ENCODE results near the gene IDS.
"Not testable (repeated sequence)": the region's sequence is repeated elsewhere in the genome, so short reads cannot be mapped to it uniquely, and the experiment has no call there.

IDS gene, protein sequence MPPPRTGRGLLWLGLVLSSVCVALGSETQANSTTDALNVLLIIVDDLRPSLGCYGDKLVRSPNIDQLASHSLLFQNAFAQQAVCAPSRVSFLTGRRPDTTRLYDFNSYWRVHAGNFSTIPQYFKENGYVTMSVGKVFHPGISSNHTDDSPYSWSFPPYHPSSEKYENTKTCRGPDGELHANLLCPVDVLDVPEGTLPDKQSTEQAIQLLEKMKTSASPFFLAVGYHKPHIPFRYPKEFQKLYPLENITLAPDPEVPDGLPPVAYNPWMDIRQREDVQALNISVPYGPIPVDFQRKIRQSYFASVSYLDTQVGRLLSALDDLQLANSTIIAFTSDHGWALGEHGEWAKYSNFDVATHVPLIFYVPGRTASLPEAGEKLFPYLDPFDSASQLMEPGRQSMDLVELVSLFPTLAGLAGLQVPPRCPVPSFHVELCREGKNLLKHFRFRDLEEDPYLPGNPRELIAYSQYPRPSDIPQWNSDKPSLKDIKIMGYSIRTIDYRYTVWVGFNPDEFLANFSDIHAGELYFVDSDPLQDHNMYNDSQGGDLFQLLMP

GRCh38 chrX:149504915-149505651 lies at the start of gene IDS:
IDS (minus strand) TSS chrX:149505306; CDS start chrX:149505137, 169 bp downstream.
- DNase-seq: peak; percentile 69 to 71

DNA sequence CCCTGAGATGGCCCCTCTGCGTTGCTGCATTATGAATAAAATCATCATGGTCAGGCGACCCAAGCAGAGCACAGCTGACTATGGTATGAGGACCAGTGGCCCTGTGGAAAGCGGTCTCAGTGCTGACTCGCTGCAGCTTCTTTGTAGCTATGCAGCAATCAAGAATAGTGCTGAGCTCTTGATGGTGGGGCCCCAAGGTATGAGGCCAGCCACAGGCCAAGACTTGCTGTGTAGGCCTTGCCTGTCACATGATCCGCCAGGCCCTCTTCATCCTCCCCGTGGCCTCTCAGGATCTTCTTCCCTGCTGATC lies 46.8 kb upstream of the IDS start:
- DNase-seq: not testable (repeated sequence)

DNA sequence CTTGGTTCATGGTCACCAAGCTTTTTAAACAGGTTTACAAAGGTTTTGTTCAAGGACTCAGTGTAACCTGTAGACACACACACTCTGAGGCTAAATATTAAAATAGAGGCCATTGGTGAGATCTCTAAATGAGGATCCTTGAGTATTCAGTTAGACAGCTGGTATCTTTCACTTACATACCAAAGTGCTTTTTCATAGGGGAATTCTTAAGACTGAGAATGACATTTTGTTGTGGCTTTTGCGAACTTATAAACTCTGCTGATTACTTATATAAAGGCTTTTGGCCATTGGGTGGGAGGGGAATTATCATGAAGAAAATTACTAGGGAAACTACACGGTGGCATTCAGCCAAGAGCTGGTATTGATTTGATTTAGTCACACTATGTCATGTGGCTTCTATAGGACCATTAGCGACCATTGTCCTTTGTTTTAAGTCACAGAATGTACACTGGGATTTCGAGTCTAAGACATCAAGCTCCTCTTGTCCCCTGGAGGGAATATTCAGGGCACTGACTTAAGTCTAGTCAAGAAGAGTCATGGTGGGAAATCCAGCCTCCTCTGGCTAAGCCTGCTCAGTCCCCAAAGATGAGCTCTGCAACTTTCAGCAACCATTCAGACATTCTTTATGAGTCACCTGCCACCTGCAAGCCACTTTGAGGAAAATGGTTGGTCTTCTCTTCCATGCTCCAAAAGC lies 46.3 kb upstream of the IDS start:
- not testable (repeated sequence) for DNase-seq

DNA sequence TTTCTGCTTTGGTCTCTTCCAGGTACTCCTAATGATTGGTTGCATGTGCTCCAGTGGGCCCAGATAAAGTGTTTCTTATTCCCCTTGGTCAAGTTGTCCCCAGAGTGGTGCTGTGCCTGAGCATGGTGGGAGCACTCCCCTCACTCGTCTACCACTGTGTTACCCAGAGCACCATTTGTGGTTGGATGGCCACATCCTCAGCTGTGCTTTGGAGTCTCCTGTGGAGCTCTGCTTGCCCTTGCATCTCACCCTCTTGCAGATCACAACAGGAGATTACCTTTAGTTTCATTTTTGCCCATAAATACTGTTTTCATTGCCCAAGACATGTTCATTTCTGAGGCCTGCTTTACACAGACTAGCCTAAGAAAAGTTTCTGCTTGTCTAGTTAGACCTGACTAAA lies 45.3 kb upstream of the IDS start:
- DNase-seq: not testable (repeated sequence)

GRCh38 chrX:149549701-149550100 lies 44.6 kb upstream of the IDS start, which contains the start of gene HSFX3:
HSFX3 (minus strand) TSS chrX:149549924; CDS start chrX:149549852, 72 bp downstream.
- not testable (repeated sequence) for DNase-seq

DNA sequence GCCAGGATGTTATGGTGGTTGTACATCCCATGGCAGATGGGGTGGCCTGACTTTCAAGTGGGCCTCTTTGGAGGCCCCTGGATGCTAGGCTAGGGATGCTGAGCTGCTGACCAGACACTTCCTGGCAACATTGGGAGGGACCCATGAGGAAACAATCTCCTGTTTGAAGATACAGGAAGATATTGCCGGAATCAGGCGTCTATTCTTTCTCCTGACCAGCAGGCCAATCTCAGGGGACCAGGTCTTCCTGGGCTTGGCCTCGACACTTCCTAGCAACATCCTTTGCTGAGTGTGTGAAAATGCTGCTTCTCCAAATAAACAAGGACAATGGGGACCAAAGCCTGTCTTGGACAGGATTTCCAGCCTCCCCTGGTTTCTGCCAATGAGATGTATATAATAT lies 42.7 kb upstream of the IDS start:
- DNase-seq: not testable (repeated sequence)

DNA sequence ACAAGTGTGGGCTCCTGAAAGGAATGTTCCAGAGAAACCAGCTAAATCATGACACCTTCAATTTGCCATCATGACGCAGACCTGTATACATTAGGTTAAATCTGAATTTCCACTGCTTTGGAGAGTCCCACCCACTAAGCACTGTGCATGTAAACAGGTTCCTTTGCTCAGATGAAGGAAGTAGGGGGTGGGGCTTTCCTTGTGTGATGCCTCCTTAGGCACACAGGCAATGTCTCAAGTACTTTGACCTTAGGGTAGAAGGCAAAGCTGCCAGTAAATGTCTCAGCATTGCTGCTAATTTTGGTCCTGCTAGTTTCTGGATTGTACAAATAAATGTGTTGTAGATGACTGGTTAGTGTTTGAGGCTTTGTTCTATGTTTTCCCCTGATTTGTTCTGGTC lies 41.9 kb upstream of the IDS start:
- not testable (repeated sequence) for DNase-seq

DNA sequence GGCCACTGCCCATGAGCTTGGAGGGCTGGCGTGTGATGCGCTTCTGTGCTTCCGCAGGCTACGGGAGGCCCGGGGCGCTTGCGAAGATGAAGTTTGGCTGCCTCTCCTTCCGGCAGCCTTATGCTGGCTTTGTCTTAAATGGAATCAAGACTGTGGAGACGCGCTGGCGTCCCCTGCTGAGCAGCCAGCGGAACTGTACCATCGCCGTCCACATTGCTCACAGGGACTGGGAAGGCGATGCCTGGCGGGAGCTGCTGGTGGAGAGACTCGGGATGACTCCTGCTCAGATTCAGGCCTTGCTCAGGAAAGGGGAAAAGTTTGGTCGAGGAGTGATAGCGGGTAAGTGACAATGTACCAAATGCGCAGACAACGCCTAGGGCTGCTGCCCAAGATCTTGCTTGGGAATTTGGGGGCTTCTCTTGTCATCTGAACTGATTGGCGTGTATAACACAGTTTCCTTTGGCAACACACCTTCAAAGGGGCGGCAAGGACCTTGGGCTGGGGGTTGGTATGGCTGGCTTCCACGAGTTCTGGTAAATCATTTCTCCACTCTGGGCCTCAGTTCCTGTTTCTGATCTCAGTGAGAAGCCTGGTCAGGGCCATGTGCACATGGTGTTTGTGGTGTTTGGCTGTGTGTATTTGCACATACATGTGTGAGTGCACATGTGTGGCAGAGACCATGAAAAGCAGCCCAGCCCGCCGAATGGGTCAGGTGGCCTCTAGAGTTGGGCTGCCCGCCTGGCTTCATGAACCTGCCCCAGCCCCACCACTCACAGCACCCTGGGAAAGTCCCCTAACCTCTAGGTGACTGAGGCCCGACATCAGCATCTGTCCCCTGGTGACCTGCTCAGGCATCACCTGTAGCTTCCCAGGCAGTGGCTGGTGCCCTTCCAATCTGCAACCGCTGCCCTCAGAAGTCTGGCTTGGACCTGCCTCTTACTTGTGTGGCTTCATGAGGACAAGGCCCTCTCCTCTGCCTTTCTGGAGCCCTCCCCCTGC lies 40.7 kb upstream of the IDS start:
- DNase-seq: not testable (repeated sequence)

DNA sequence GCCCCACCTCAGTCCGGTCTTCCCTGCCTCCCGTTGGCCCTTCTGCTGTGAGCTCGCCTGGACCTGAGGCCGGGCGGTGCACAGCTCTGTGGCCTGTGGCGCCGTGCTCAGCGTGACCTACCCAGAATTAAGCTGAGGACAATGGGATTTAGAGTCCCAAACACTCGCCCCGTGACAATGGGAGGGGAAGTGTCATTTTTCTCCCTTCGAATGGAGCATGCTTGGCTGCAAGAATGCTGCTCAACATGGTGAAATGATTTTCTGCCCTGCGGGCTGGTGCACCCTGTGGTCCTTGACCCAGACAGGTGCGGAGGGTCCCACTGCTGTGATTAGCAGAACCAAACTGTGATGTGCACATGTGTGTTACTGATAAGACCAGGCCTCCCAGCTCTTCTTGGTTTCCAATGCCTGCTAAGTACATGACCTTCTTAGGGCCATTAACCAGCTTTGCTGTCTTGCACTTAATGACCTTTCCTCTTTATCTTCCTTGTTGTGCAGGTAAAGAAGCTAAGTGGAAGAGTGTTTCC lies 36.5 kb upstream of the IDS start:
- no peak for DNase-seq

GRCh38 chrX:149540621-149541520 lies 35.8 kb upstream of the IDS start, which contains the start of gene EOLA1:
EOLA1 (plus strand) TSS chrX:149541012; CDS start chrX:149545631, 4,619 bp downstream.
- DNase-seq: peak; percentile 79 to 90

GRCh38 chrX:149540131-149540620 lies 35.1 kb upstream of the IDS start:
- DNase-seq: peak; percentile 73 to 83

GRCh38 chrX:149539283-149540130 lies 34.4 kb upstream of the IDS start:
- peak; percentile 67 to 74 for DNase-seq

DNA sequence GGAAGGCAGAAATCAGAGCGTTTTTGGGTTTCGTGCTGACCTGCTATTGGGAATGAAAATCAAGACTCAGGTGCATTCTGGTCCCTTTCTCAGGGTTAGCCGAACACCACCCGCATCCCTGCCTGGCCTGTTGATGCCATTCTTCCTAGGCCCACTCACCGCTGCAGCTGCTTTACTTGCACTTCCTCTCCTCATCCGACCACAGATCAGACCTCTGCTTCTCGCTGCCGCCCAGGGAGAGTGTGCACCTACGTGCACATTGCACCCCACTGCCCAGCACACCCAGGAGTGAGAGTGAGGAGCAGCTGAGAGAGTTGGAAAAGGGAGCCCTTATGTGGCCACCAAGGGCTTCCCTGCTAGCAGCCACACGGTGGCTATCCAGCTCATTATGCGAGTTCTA lies 32.4 kb upstream of the IDS start:
- not testable (repeated sequence) for DNase-seq

GRCh38 chrX:149534926-149535602 lies 30.0 kb upstream of the IDS start:
- not testable (repeated sequence) for DNase-seq

DNA sequence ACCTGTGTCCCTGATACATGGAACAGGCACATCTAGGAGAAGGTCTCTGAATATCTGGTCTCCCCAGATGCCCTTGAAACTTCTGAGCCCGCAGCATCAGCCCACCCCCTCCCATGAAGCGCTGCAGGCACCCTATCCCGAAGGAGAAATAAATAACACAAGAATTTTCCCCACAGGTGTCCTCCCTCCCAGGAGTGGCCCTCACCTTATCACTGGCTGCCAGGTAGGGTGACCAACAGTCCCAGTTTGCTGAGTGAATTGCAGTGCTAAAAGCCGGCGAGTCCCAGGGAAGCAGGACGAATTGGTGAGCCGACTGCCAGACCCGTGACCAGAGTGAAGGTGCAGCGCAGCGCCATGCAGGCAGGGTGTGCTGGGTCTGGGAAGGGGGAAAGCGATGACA lies 28.9 kb upstream of the IDS start:
- DNase-seq: not testable (repeated sequence)

DNA sequence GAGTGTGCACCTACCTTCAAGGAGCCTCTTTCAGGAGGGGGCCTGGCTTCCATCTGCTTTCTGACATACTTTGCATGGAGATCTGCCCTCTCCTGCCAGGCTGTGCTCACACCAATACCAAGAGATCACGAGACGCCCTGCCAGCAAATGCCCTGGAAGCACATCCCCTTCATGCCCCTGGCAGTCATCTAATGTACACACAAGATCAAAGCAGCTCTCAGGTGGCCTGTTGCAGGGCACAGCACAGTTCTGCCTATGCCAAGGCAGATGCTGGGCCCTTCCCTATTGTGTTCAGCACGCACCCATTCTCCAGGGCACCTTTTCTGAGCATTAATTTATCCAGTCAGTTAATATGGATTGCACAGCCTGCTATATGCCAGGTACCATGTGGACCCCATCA lies 27.8 kb upstream of the IDS start:
- DNase-seq: not testable (repeated sequence)

- no peak for DNase-seq
Measured at GRCh38 chrX:149531599-149531998, 26.5 kb upstream of the IDS start.

- no peak for DNase-seq
Measured at GRCh38 chrX:149528381-149528780, 23.3 kb upstream of the IDS start.

- no peak for DNase-seq
Measured at GRCh38 chrX:149527705-149528104, 22.6 kb upstream of the IDS start.
